CD14-positive monocyte (primary cell): Measurements from ENCODE around the gene MDGA2. TPM values are rescaled to one million over a fixed set of nuclear protein-coding genes. Genes with fewer than 3 reads are reported as not detected.

Source experiments
- DNase-seq, 3 donors: peaks; one replicate each; pipeline ENCODE4 v3.0.0-alpha.2; 2011 to 2022
- H2AFZ ChIP-seq: 2 replicates; pipeline ENCODE4 v1.6.0; 2012; ENCODE audit warnings: mild to moderate bottlenecking, low read depth, low read length, inconsistent platforms; ENCODE audit not compliant: insufficient read depth, poor library complexity, severe bottlenecking
- H3K27ac ChIP-seq, 2 donors: 1 replicate in 1 of 2; 2 replicates in 1 of 2; pipeline ENCODE4 v1.5.1; 2012 to 2013; ENCODE audit warnings: low read length in 2 of 2, control low read depth in 1 of 2, inconsistent platforms in 1 of 2, low read depth in 1 of 2, mild to moderate bottlenecking in 1 of 2
- H3K27me3 ChIP-seq, 2 donors: one replicate each; pipeline versions ENCODE4 v1.6.0 to v1.6.1; 2011 to 2013; ENCODE audit warnings: low read length in 2 of 2; ENCODE audit not compliant: control insufficient read depth in 2 of 2, insufficient read depth in 2 of 2
- H3K36me3 ChIP-seq, 2 donors: replicated peaks in 1 of 2; 1 replicate in 1 of 2; 2 replicates in 1 of 2; pipeline versions ENCODE4 v1.5.1 to v1.6.1; 2012 to 2013; ENCODE audit warnings: low read length in 2 of 2, control low read depth in 1 of 2, inconsistent platforms in 1 of 2, mild to moderate bottlenecking in 1 of 2; ENCODE audit not compliant: insufficient read depth in 2 of 2, control insufficient read depth in 1 of 2
- H3K4me1 ChIP-seq, 2 donors: 1 replicate in 1 of 2; 2 replicates in 1 of 2; pipeline versions ENCODE4 v1.5.1 to v1.6.1; 2012 to 2013; ENCODE audit warnings: low read length in 2 of 2, control low read depth in 1 of 2, inconsistent platforms in 1 of 2, mild to moderate bottlenecking in 1 of 2, moderate library complexity in 1 of 2; ENCODE audit not compliant: insufficient read depth in 2 of 2, control insufficient read depth in 1 of 2
- H3K4me2 ChIP-seq: replicated peaks from 2 replicates; pipeline ENCODE3; 2012; ENCODE audit warnings: low read length, moderate library complexity, mild to moderate bottlenecking; ENCODE audit not compliant: poor library complexity, severe bottlenecking; ENCODE audit errors: extremely low read depth
- H3K4me3 ChIP-seq, 3 experiments: fragments of 200-600 bp in 1 of 3; sonication (generic) in 1 of 3; replicated peaks in 1 of 3; 1 replicate in 2 of 3; 2 replicates in 1 of 3; pipeline ENCODE4 v1.5.1; 2011 to 2013; ENCODE audit warnings: low read length in 3 of 3, mild to moderate bottlenecking in 3 of 3, control low read depth in 2 of 3, low read depth in 2 of 3, inconsistent platforms in 1 of 3, moderate library complexity in 1 of 3
- H3K79me2 ChIP-seq: 2 replicates; pipeline ENCODE4 v1.6.0; 2012; ENCODE audit warnings: mild to moderate bottlenecking, control low read depth, inconsistent platforms, low read length, moderate library complexity; ENCODE audit not compliant: insufficient read depth
- H3K9ac ChIP-seq: 2 replicates; pipeline ENCODE4 v1.6.0; 2017; ENCODE audit warnings: low read length, mild to moderate bottlenecking; ENCODE audit not compliant: insufficient read depth, poor library complexity, severe bottlenecking
- H3K9me3 ChIP-seq, 2 donors: replicated peaks in 1 of 2; 1 replicate in 1 of 2; 2 replicates in 1 of 2; pipeline versions ENCODE4 v1.5.1 to v1.6.1; 2012 to 2013; ENCODE audit warnings: low read length in 2 of 2, control low read depth in 1 of 2; ENCODE audit not compliant: control insufficient read depth in 1 of 2, insufficient read depth in 1 of 2
- H4K20me1 ChIP-seq: 2 replicates; pipeline ENCODE4 v1.6.0; 2012; ENCODE audit warnings: mild to moderate bottlenecking, low read length, control low read depth, moderate library complexity; ENCODE audit not compliant: insufficient read depth
- H3K27ac Mint-ChIP-seq, 7 donors: one replicate each; pipeline ENCODE4 v1.8.0; 2020; ENCODE audit warnings: mild to moderate bottlenecking in 7 of 7, mixed read lengths in 7 of 7, moderate library complexity in 6 of 7, inconsistent platforms in 2 of 7
- H3K27me3 Mint-ChIP-seq, 3 donors: one replicate each; pipeline ENCODE4 v1.8.0; 2021 to 2022; ENCODE audit warnings: low read depth in 3 of 3, mild to moderate bottlenecking in 3 of 3, mixed read lengths in 3 of 3, moderate library complexity in 3 of 3, inconsistent platforms in 1 of 3
- H3K36me3 Mint-ChIP-seq, 2 donors: one replicate each; pipeline ENCODE4 v1.8.0; 2020; ENCODE audit warnings: mixed read lengths in 2 of 2, inconsistent platforms in 1 of 2, mild to moderate bottlenecking in 1 of 2
- H3K4me1 Mint-ChIP-seq: one replicate; pipeline ENCODE4 v1.8.0; 2020; ENCODE audit warnings: mild to moderate bottlenecking, mixed read lengths
- H3K4me3 Mint-ChIP-seq, 2 donors: one replicate each; pipeline ENCODE4 v1.8.0; 2020; ENCODE audit warnings: mild to moderate bottlenecking in 2 of 2, mixed read lengths in 2 of 2, moderate library complexity in 1 of 2
- H3K9me3 Mint-ChIP-seq, 7 donors: one replicate each; pipeline ENCODE4 v1.8.0; 2020 to 2022; ENCODE audit warnings: mixed read lengths in 7 of 7, mild to moderate bottlenecking in 6 of 7, moderate library complexity in 6 of 7, inconsistent platforms in 2 of 7
- WGBS: methylation state at CpG from one replicate; pipeline ENCODE4 v1.1.5; 2013; ENCODE audit warnings: missing lambda C conversion rate; ENCODE audit not compliant: insufficient coverage; 5-methylcytosine and 5-hydroxymethylcytosine counted together
- intact Hi-C, 2 donors: fragments of 100-400 bp; cut with micrococcal nuclease; formaldehyde crosslinking; loops; one replicate each; pipeline versions ENCODE4 v1.15.0 to v1.15.1; 2023
- polyA plus RNA-seq, 3 donors: library from polyadenylated mRNA; depleted of rRNA in 1 of 3; unstranded in 2 of 3; stranded (reverse) in 1 of 3; fragments of 300-500 nt in 2 of 3; fragments of >200 nt in 1 of 3; fragmentation: Illumina TruSeq in 2 of 3; gene quantifications; 1 replicate in 2 of 3; 2 replicates in 1 of 3; pipeline ENCODE4 v1.2.3, GENCODE V29; 2012 to 2021
- TF ChIP-seq, protein P1 (sequence below): fragments of 200-600 bp; IDR thresholded peaks from one replicate; pipeline ENCODE4 v1.8.0; 2022; ENCODE audit warnings: antibody characterized with exemption, mild to moderate bottlenecking

Gene MDGA2
- polyA plus RNA-seq, 3 donors, result not detected

DNA sequence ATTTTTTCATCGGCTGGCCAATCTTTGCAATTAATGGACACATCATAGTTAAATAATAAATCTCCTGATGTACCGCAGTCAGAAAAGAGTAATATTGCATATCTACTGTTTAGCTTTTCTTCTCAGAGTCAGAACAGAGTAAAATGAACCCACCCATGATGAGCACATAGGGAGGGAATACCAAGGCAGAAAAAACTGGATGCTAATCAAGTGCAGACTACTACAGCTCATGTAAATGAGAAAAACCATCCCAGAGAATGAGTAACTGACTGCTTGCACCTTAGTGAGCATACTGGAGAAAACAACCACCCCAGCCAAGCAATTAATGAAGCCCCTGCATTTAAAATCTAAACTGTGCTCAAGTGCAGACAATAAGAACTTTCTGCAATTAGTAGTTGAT is 483.7 kb downstream of the MDGA2 start:
- Histone ChIP-seq H3K9me3 (no peaks in the 10 kb centered on the region), H3K27ac (no peak overlapping the region), H2AFZ (no peak overlapping the region), H3K79me2 (no peaks in the 10 kb centered on the region), H3K27me3 (no peaks in the 10 kb centered on the region), H4K20me1 (no peaks in the 10 kb centered on the region), H3K4me3 (no peak overlapping the region), H3K4me1 (no peaks in the 10 kb centered on the region), H3K36me3 (no peaks in the 10 kb centered on the region), H3K4me2 (no peak overlapping the region), H3K9ac (no peak overlapping the region)
- no peaks in the 10 kb centered on the region for H3K4me1 Mint-ChIP-seq
- H3K4me3 Mint-ChIP-seq, result no peak overlapping the region
- WGBS, result no CpG with 5 or more reads among the region's 2 CpGs
- no peaks in the 10 kb centered on the region for H3K36me3 Mint-ChIP-seq
- TF ChIP-seq, protein P1, sequence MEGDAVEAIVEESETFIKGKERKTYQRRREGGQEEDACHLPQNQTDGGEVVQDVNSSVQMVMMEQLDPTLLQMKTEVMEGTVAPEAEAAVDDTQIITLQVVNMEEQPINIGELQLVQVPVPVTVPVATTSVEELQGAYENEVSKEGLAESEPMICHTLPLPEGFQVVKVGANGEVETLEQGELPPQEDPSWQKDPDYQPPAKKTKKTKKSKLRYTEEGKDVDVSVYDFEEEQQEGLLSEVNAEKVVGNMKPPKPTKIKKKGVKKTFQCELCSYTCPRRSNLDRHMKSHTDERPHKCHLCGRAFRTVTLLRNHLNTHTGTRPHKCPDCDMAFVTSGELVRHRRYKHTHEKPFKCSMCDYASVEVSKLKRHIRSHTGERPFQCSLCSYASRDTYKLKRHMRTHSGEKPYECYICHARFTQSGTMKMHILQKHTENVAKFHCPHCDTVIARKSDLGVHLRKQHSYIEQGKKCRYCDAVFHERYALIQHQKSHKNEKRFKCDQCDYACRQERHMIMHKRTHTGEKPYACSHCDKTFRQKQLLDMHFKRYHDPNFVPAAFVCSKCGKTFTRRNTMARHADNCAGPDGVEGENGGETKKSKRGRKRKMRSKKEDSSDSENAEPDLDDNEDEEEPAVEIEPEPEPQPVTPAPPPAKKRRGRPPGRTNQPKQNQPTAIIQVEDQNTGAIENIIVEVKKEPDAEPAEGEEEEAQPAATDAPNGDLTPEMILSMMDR, result no peak
- H3K27ac Mint-ChIP-seq, result no peak overlapping the region
- no peak for DNase-seq
- H3K27me3 Mint-ChIP-seq, result no peaks in the 10 kb centered on the region
- intact Hi-C loops, result no loop called here
- H3K9me3 Mint-ChIP-seq, result no peaks in the 10 kb centered on the region

- no peak for DNase-seq
- no peak overlapping the region for H3K27ac Mint-ChIP-seq
- H3K36me3 ChIP-seq, result no peaks in the 10 kb centered on the region
- H3K4me2 ChIP-seq, result no peak overlapping the region
- H4K20me1 ChIP-seq, result no peaks in the 10 kb centered on the region
- H3K4me1 Mint-ChIP-seq, result no peaks in the 10 kb centered on the region
- H3K9me3 Mint-ChIP-seq, result no peaks in the 10 kb centered on the region
- H3K27me3 Mint-ChIP-seq, result no peaks in the 10 kb centered on the region
- H3K79me2 ChIP-seq, result no peaks in the 10 kb centered on the region
- H3K4me3 ChIP-seq, result no peak overlapping the region
- no peaks in the 10 kb centered on the region for H3K36me3 Mint-ChIP-seq
- H2AFZ ChIP-seq, result no peak overlapping the region
- TF ChIP-seq, protein P1, result no peak
- H3K4me1 ChIP-seq, result no peaks in the 10 kb centered on the region
- H3K4me3 Mint-ChIP-seq, result no peak overlapping the region
- 92% methylated on average over 2 of the region's 5 CpGs for WGBS
- H3K9ac ChIP-seq, result no peak overlapping the region
- no peak overlapping the region for H3K27ac ChIP-seq
- no peaks in the 10 kb centered on the region for H3K9me3 ChIP-seq
- intact Hi-C loops, result no loop called here
- no peaks in the 10 kb centered on the region for H3K27me3 ChIP-seq
Measured at GRCh38 chr14:47189911-47190484, 485.4 kb downstream of the MDGA2 start.
